Stimulated activated CD4-positive, alpha-beta T cell treated with anti-CD3 and anti-CD28 coated beads, Interleukin-1b, Interleukin-23, amount 100 ng/mL, for 48 hours (primary cell): ENCODE data around the gene PLEKHM3.

Experiments used
- DNase-seq: peaks from one replicate; pipeline ENCODE4 v3.0.0-alpha.2; 2020

PLEKHM3 gene

GRCh38 chr2:207944334-207944733 is 81.0 kb downstream of the PLEKHM3 start:
- DNase-seq: no peak

GRCh38 chr2:207939342-207940108 is 85.8 kb downstream of the PLEKHM3 start:
- no peak for DNase-seq

GRCh38 chr2:207938886-207939285 is 86.4 kb downstream of the PLEKHM3 start:
- DNase-seq: no peak

- DNase-seq: no peak
These were observed 86.9 kb downstream of the PLEKHM3 start for GRCh38 chr2:207938415-207938814.

GRCh38 chr2:207937823-207938222 is 87.5 kb downstream of the PLEKHM3 start:
- no peak for DNase-seq

GRCh38 chr2:207937253-207937652 is 88.1 kb downstream of the PLEKHM3 start:
- DNase-seq: no peak

- DNase-seq: no peak
These were observed 88.9 kb downstream of the PLEKHM3 start for GRCh38 chr2:207936380-207936779.

- DNase-seq: no peak
These were observed 89.3 kb downstream of the PLEKHM3 start for GRCh38 chr2:207935991-207936370.

- no peak for DNase-seq
These were observed 90.0 kb downstream of the PLEKHM3 start for GRCh38 chr2:207935121-207935990.

GRCh38 chr2:207934720-207935119 is 90.6 kb downstream of the PLEKHM3 start:
- DNase-seq: no peak

GRCh38 chr2:207933396-207934065 is 91.8 kb downstream of the PLEKHM3 start:
- DNase-seq: no peak

GRCh38 chr2:207932106-207932505 is 93.2 kb downstream of the PLEKHM3 start:
- no peak for DNase-seq

GRCh38 chr2:207930747-207931146 is 94.6 kb downstream of the PLEKHM3 start:
- DNase-seq: no peak

GRCh38 chr2:207929923-207930322 is 95.4 kb downstream of the PLEKHM3 start:
- DNase-seq: no peak

GRCh38 chr2:207928079-207928478 is 97.2 kb downstream of the PLEKHM3 start:
- DNase-seq: no peak

- no peak for DNase-seq
These were observed 98.4 kb downstream of the PLEKHM3 start for GRCh38 chr2:207926989-207927300.

- DNase-seq: no peak
These were observed 99.0 kb downstream of the PLEKHM3 start for GRCh38 chr2:207926133-207926988.

- DNase-seq: no peak
These were observed 99.7 kb downstream of the PLEKHM3 start for GRCh38 chr2:207925601-207926000.

GRCh38 chr2:207921606-207922005 is 103.7 kb downstream of the PLEKHM3 start:
- DNase-seq: no peak

- DNase-seq: no peak
These were observed 104.6 kb downstream of the PLEKHM3 start for GRCh38 chr2:207920721-207921120.

- DNase-seq: no peak
These were observed 105.0 kb downstream of the PLEKHM3 start for GRCh38 chr2:207920321-207920720.

- DNase-seq: no peak
These were observed 106.0 kb downstream of the PLEKHM3 start for GRCh38 chr2:207919164-207919919.
